HG03439 (cell line): ENCODE results near the gene MUC5AC.

Experiments used
- ATAC-seq: cut with Tn5 transposase; IDR thresholded peaks from one replicate; pipeline ENCODE4 v1.9.1; 2021; ENCODE audit warnings: mild to moderate bottlenecking, moderate library complexity; ENCODE audit not compliant: unreplicated experiment

The MUC5AC gene

DNA sequence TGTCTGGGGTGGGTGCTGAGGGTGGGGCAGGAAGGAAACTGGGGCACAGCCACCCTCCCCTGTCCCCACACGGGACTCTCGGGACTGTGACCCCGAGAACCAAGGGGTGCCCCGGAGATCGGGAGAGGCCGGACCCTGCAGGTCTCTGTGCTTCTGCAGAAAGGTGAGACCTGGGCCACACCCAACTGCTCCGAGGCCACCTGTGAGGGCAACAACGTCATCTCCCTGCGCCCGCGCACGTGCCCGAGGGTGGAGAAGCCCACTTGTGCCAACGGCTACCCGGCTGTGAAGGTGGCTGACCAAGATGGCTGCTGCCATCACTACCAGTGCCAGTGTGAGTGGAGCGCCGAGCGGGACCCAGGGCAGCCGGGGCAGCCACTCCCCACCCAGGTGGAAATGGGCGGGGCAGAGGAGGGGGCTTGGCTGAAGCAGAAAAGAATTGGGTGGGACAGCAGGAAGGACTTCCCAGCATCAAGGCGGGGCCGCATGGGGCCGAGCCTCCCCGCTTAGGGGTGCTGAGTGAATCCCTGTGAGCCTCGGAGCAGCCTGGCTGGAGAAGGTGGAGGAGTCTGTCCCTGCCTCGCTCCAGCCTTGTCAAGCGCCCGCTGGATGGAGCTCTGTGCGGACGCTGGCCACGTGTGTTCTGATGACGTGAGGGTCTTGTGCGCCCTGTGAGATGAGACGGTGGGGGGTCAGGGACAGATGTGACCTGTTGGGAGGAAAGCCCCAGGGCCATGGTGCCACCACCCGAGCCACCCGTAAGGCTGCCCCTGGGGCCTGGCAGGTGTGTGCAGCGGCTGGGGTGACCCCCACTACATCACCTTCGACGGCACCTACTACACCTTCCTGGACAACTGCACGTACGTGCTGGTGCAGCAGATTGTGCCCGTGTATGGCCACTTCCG lies 35.8 kb downstream of the MUC5AC start:
- ATAC-seq: no peak

GRCh38 chr11:1194231-1194976 lies 36.7 kb downstream of the MUC5AC start:
- no peak for ATAC-seq

DNA sequence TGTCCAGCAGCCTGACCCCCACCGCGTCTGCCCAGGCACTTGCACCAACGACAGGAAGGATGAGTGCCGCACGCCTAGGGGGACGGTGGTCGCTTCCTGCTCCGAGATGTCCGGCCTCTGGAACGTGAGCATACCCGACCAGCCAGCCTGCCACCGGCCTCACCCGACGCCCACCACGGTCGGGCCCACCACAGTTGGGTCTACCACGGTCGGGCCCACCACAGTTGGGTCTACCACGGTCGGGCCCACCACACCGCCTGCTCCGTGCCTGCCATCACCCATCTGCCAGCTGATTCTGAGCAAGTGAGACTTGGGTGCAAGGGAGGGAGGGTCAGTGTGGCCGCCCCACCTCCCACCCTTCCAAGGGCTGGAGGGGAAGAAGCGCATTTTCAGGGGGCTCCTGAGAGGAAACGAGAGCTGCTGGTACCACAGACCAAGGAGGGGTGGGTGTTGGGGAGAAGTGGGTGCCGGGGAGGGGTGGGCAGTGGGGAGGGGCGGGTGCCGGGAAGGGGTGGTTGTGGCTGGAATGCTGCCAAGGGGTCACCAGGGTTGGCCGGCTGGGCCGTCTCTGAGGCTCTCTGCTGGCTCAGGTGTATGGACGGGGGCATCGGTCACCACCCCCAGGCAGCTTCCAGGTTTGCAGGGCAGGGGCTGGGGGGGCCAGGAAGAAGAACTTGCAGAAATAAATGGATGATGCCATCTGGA lies 37.4 kb downstream of the MUC5AC start:
- no peak for ATAC-seq

DNA sequence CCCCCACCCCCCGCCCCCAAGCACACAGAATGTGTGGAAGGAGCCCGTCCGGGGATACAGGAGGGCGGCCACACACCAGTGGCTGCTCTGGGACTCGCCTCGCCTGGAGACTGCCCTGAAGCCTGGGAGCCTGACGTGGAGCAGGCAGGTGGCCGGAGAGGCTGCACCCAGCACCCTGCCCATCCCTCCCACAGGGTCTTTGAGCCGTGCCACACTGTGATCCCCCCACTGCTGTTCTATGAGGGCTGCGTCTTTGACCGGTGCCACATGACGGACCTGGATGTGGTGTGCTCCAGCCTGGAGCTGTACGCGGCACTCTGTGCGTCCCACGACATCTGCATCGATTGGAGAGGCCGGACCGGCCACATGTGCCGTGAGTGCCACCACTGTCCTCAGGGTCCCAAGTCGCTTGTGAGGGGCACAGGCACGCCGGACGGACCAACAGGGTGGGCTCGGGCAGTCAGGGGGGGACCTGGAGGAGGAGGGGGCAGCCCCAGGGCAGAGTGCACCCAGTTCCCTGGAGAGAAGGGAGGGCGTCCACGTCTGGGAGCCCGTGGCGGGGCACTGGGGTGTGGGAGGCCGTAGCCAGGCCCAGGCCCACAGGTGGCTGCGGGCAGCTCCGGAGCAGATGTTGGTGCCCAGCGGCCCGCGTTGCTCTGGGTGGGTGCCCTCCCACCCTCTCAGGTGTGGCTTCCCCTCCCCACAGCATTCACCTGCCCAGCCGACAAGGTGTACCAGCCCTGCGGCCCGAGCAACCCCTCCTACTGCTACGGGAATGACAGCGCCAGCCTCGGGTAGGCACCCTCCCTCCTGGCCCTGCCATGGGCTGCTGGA lies 38.1 kb downstream of the MUC5AC start:
- no peak for ATAC-seq

DNA sequence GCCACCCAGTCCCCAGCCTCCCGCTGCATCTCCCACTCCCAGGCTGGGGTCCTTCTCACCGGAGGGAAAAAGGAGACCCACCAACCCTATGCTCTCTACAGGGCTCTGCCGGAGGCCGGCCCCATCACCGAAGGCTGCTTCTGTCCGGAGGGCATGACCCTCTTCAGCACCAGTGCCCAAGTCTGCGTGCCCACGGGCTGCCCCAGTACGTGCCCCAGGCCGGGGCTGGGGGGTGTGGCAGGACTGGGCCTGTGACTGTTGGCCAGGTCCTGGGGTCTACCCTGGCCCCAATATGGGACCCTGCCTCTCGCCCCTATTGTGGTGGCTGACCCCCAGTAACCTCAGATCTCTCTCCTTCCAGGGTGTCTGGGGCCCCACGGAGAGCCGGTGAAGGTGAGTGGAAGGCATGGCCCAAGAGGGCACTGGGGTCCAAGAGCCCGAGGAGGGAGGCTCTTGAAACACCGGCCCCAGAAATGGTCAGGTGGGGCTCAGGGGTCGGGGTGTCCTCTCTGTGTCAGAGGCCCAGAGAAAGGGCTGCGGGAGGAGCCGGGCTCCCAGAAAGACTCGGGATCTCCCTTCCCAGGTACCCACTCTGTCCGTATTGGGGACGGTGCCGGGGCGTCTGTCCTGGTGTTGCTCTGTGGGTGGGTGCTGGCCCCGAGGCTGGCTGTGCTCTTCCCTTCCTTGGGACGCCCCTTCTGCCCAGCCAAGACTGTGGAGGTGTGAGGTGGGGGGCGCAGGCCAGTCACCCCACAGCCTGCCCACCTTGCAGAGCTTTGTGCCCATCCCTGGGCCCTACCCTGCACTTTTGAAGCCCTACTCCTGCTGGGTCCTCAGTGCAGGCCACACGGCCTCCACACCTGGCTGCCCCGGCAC lies 39.0 kb downstream of the MUC5AC start:
- ATAC-seq: no peak

GRCh38 chr11:1197431-1197885 lies 39.7 kb downstream of the MUC5AC start:
- ATAC-seq: no peak

- no peak for ATAC-seq
Observed at GRCh38 chr11:1197886-1198560, 40.3 kb downstream of the MUC5AC start.

GRCh38 chr11:1198561-1199240 lies 40.9 kb downstream of the MUC5AC start:
- no peak for ATAC-seq

- no peak for ATAC-seq
Observed at GRCh38 chr11:1199241-1199750, 41.5 kb downstream of the MUC5AC start.

DNA sequence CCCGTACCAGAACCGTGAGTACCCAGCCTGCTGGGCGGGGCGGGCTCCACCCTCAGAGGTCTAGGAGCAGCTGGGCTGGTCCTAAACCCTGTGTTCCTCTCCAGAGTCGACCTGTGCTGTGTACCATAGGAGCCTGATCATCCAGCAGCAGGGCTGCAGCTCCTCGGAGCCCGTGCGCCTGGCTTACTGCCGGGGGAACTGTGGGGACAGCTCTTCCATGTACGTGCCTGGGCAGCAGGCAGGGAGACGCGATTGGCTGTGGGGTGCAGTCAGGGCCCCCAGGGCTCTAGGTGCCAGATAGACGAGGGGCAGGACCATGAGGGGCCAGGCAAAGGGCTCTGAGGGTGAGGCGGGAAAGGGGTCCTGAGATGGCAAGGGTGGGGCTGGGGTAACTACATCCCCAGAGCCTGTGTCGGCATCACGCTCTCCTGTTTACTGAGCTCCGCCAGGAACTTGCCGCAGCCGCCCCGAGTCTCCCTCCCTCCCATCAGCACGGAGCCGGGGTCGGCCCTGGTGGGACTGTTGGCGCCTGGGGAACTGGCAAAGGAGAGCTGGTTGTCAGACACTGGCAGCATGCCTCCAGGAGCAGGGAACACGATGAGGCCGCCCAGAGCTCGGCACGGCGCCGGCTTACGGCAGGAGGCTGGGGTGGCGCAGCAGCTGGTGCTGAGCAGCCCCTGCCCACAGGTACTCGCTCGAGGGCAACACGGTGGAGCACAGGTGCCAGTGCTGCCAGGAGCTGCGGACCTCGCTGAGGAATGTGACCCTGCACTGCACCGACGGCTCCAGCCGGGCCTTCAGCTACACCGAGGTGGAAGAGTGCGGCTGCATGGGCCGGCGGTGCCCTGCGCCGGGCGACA lies 42.2 kb downstream of the MUC5AC start:
- ATAC-seq: no peak

DNA sequence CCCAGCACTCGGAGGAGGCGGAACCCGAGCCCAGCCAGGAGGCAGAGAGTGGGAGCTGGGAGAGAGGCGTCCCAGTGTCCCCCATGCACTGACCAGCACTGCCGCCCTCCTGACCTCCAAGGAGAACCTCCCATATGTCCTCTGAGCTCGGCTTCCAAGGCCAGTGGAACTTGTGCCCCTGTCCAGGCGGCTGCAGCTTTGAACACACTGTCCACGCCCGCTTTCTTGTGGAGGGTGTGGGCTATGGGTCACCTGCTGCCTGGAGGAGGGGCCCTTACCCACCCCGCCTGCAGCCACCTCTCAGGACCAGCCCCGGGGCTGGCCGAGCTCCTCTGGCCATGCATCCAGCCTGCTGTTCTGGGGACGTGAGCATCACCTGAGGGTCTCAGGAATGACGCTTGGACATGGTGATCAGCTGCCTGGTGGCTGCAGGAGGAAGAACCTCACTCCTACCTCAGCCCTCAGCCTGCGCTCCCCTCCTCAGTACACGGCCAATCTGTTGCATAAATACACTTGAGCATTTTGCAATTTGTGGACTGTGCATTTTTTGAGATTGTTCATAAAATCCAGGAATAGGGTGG lies 42.9 kb downstream of the MUC5AC start:
- no peak for ATAC-seq

GRCh38 chr11:1201395-1202153 lies 43.8 kb downstream of the MUC5AC start:
- ATAC-seq: no peak

DNA sequence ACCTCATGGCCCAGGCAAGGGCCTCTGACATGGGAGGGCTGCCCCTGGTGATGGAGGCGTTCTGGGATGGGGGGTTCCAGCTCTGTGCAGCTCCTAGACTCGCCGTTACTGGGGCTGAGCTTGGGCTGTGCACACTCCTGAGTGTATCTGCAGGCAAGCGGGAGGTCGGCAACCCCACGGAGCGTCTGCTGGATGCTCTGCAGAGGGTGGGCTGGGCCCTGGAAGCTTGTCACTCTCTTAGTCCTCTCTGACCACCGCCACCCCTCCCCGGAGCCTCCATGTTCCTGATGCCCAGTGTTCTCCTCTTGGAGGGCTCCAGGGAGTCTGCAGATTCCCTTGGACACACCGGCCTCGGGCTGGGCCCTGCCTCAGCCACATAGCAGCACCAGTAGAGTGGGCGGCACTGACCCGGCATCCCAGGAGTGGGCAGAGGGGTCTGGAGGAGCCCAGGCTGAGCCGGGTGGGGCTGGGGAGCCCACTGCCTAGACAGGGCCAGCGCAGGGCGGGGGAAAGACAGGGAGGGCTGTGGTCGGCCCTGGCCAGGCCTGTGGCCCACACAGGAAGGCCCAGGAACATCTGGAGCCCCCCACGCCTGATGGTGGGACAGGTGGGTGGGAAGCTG lies 44.5 kb downstream of the MUC5AC start:
- ATAC-seq: no peak

- no peak for ATAC-seq
Observed at GRCh38 chr11:1202776-1203504, 45.2 kb downstream of the MUC5AC start.
